HFF-Myc (cell line): ENCODE results near the gene NAB1.

ENCODE experiments used
- DNase-seq: peaks from one replicate; pipeline ENCODE4 v3.0.0-alpha.2; 2011; ENCODE audit warnings: low read depth; ENCODE audit errors: extremely low read depth
- H3K4me3 ChIP-seq: replicated peaks from 2 replicates; pipeline ENCODE4 v1.5.1; 2011; ENCODE audit warnings: low read depth, mild to moderate bottlenecking, control low read depth, low read length
- TF ChIP-seq, protein P1 (sequence below): IDR thresholded peaks from 2 replicates; pipeline ENCODE4 v1.5.1; 2012; ENCODE audit warnings: mild to moderate bottlenecking, low read depth, low read length, control low read depth; ENCODE audit errors: missing control alignments

NAB1 gene

DNA sequence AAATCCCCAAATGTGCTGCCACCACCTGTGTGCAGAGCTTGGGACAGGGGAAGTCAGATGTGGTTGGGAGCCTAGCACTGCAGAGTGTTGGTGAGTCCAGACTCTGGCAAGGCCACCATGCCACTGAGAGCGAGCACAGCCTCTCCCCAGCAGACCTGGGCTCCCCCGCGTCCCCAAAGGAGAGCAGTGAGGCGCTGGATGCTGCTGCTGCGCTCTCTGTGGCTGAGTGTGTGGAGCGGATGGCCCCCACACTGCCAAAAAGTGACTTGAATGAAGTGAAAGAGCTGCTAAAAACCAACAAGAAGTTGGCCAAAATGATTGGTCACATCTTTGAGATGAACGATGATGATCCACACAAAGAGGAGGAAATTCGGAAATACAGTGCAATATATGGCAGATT lies 10.7 kb downstream of the NAB1 start:
- H3K4me3 ChIP-seq, result no peak overlapping the region
- TF ChIP-seq, protein P1, sequence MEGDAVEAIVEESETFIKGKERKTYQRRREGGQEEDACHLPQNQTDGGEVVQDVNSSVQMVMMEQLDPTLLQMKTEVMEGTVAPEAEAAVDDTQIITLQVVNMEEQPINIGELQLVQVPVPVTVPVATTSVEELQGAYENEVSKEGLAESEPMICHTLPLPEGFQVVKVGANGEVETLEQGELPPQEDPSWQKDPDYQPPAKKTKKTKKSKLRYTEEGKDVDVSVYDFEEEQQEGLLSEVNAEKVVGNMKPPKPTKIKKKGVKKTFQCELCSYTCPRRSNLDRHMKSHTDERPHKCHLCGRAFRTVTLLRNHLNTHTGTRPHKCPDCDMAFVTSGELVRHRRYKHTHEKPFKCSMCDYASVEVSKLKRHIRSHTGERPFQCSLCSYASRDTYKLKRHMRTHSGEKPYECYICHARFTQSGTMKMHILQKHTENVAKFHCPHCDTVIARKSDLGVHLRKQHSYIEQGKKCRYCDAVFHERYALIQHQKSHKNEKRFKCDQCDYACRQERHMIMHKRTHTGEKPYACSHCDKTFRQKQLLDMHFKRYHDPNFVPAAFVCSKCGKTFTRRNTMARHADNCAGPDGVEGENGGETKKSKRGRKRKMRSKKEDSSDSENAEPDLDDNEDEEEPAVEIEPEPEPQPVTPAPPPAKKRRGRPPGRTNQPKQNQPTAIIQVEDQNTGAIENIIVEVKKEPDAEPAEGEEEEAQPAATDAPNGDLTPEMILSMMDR, result no peak

GRCh38 chr2:190662754-190663153 lies 13.9 kb downstream of the NAB1 start:
- no peak overlapping the region for H3K4me3 ChIP-seq
- TF ChIP-seq, protein P1, result no peak
- DNase-seq, result no peak

More for the DNA sequence above, 10.7 kb downstream of the NAB1 start:
- no peak for DNase-seq

- no peak for DNase-seq
- TF ChIP-seq, protein P1, result no peak
- H3K4me3 ChIP-seq, result no peak overlapping the region
These were observed 14.5 kb downstream of the NAB1 start for GRCh38 chr2:190663348-190663747.

- no peak for DNase-seq
- TF ChIP-seq, protein P1, result no peak
These were observed 15.0 kb downstream of the NAB1 start for GRCh38 chr2:190663839-190664238.

GRCh38 chr2:190664240-190664639 lies 15.4 kb downstream of the NAB1 start:
- no peak for DNase-seq
- TF ChIP-seq, protein P1, result no peak
- H3K4me3 ChIP-seq, result no peak overlapping the region

More at GRCh38 chr2:190663839-190664238, 15.0 kb downstream of the NAB1 start:
- no peak overlapping the region for H3K4me3 ChIP-seq

DNA sequence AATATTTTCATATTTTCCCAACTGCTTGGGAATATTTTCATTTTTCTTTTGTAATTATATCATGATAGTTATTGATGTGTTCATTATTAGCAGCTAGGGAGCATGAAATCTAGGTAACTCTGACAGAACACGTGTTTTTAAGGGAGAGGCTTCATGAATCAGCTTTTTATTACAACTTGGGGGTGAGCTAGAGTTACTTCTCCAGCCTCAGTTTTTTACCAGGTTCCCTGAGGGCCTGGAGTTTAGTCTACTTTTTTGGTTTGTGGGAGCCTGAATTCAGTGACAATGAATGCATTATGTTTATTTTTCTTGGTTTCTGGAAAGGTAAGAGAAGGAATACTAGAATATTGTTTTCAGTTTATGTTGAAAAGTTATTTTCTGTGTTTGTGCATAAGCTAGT lies 18.0 kb downstream of the NAB1 start:
- H3K4me3 ChIP-seq, result no peak overlapping the region
- TF ChIP-seq, protein P1, result no peak
- DNase-seq, result no peak

DNA sequence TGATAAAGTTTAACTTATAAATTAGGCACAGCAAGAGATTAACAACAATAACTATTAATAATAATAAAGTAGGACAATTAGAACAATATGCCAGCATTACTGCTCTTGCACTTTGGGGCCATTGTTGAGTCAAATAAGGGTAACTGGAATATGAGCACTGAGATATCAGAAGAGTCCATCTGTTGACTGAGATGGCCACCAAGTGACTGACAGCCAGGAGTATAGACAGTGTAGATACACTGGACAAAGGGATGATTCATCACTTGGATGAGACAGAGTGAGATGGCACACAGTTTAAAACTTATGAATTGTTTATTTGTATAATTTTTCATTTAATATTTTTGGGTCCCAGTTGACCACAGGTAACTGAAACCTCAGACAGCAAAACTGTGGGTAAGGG lies 20.0 kb downstream of the NAB1 start:
- TF ChIP-seq, protein P1, result no peak
- H3K4me3 ChIP-seq, result no peak overlapping the region
- DNase-seq, result no peak
